Mucosa of rectum (tissue), 2 donors: ENCODE data around the gene CRTC3.
"Not testable (repeated sequence)": the region's sequence is repeated elsewhere in the genome, so short reads cannot be mapped to it uniquely, and the experiment has no call there.

Experiments
- H3K27ac ChIP-seq, 2 donors: one replicate each; pipeline ENCODE4 v1.7.0; 2013; ENCODE audit warnings: inconsistent platforms in 2 of 2, low read depth in 2 of 2, low read length in 2 of 2
- H3K27me3 ChIP-seq, 2 donors: one replicate each; pipeline ENCODE4 v1.7.0; 2013; ENCODE audit warnings: low read length in 2 of 2; ENCODE audit not compliant: control insufficient read depth in 2 of 2, insufficient read depth in 2 of 2
- H3K36me3 ChIP-seq, 2 donors: one replicate each; pipeline ENCODE4 v1.7.0; 2013; ENCODE audit warnings: low read length in 2 of 2; ENCODE audit not compliant: control insufficient read depth in 2 of 2, insufficient read depth in 2 of 2
- H3K4me1 ChIP-seq, 2 donors: one replicate each; pipeline ENCODE4 v1.7.0; 2013; ENCODE audit warnings: low read length in 2 of 2, mild to moderate bottlenecking in 1 of 2; ENCODE audit not compliant: control insufficient read depth in 2 of 2, insufficient read depth in 2 of 2
- H3K4me3 ChIP-seq, 2 donors: one replicate each; pipeline ENCODE4 v1.7.0; 2013; ENCODE audit warnings: low read length in 2 of 2
- H3K9ac ChIP-seq, 2 donors: one replicate each; pipeline ENCODE4 v1.7.0; 2013; ENCODE audit warnings: low read length in 2 of 2, low read depth in 1 of 2, mild to moderate bottlenecking in 1 of 2
- H3K9me3 ChIP-seq, 2 donors: one replicate each; pipeline ENCODE4 v1.7.0; 2013; ENCODE audit warnings: low read length in 2 of 2; ENCODE audit not compliant: control insufficient read depth in 2 of 2
- donor health status: healthy.
- donor health status: Normal muscosa, but diverticular disease.

Gene CRTC3

GRCh38 chr15:90667755-90668345 is 138.1 kb downstream of the CRTC3 start:
- H3K4me1 ChIP-seq, H3K27me3 ChIP-seq, H3K4me3 ChIP-seq, H3K9me3 ChIP-seq, H3K27ac ChIP-seq, H3K9ac ChIP-seq, H3K36me3 ChIP-seq: not testable (repeated sequence)

- H3K36me3 ChIP-seq, H3K27ac ChIP-seq, H3K4me3 ChIP-seq, H3K27me3 ChIP-seq, H3K9me3 ChIP-seq, H3K4me1 ChIP-seq, H3K9ac ChIP-seq: not testable (repeated sequence)
Observed at GRCh38 chr15:90670631-90671030, 140.9 kb downstream of the CRTC3 start.

- no peaks in the 10 kb centered on the region for H3K4me1 ChIP-seq
- H3K9me3 ChIP-seq: no peaks in the 10 kb centered on the region
- no peak overlapping the region for H3K27ac ChIP-seq
- H3K4me3 ChIP-seq: no peak overlapping the region
- H3K27me3 ChIP-seq: no peaks in the 10 kb centered on the region
- no peak overlapping the region for H3K9ac ChIP-seq
- H3K36me3 ChIP-seq: no peaks in the 10 kb centered on the region
Observed at GRCh38 chr15:90671216-90671615, 141.5 kb downstream of the CRTC3 start.

GRCh38 chr15:90673357-90673756 is 143.6 kb downstream of the CRTC3 start:
- not testable (repeated sequence) for H3K27ac ChIP-seq, H3K4me1 ChIP-seq, H3K9me3 ChIP-seq, H3K4me3 ChIP-seq, H3K9ac ChIP-seq, H3K27me3 ChIP-seq, H3K36me3 ChIP-seq

GRCh38 chr15:90674476-90674875 is 144.8 kb downstream of the CRTC3 start:
- H3K9me3 ChIP-seq: no peaks in the 10 kb centered on the region
- H3K4me1 ChIP-seq: no peaks in the 10 kb centered on the region
- H3K4me3 ChIP-seq: no peak overlapping the region
- no peak overlapping the region for H3K27ac ChIP-seq
- H3K9ac ChIP-seq: no peak overlapping the region
- H3K36me3 ChIP-seq: no peaks in the 10 kb centered on the region
- no peaks in the 10 kb centered on the region for H3K27me3 ChIP-seq

GRCh38 chr15:90675464-90675863 is 145.7 kb downstream of the CRTC3 start:
- no peaks in the 10 kb centered on the region for H3K36me3 ChIP-seq
- H3K9ac ChIP-seq: no peak overlapping the region
- H3K4me1 ChIP-seq: no peaks in the 10 kb centered on the region
- no peaks in the 10 kb centered on the region for H3K9me3 ChIP-seq
- no peak overlapping the region for H3K4me3 ChIP-seq
- H3K27ac ChIP-seq: no peak overlapping the region
- H3K27me3 ChIP-seq: no peaks in the 10 kb centered on the region

GRCh38 chr15:90677807-90678790 is 148.4 kb downstream of the CRTC3 start:
- H3K36me3 ChIP-seq: no peaks in the 10 kb centered on the region
- H3K4me1 ChIP-seq: no peaks in the 10 kb centered on the region
- H3K9me3 ChIP-seq: no peaks in the 10 kb centered on the region
- H3K27ac ChIP-seq: no peak overlapping the region
- H3K4me3 ChIP-seq: no peak overlapping the region
- H3K9ac ChIP-seq: no peak overlapping the region
- no peaks in the 10 kb centered on the region for H3K27me3 ChIP-seq

- Histone ChIP-seq H3K9me3 (no peaks in the 10 kb centered on the region), H3K4me1 (no peaks in the 10 kb centered on the region), H3K36me3 (no peaks in the 10 kb centered on the region), H3K4me3 (no peak overlapping the region), H3K27ac (no peak overlapping the region), H3K27me3 (no peaks in the 10 kb centered on the region), H3K9ac (no peak overlapping the region)
Observed at GRCh38 chr15:90679959-90680358, 150.2 kb downstream of the CRTC3 start.

- no peaks in the 10 kb centered on the region for H3K4me1 ChIP-seq
- no peak overlapping the region for H3K4me3 ChIP-seq
- H3K27ac ChIP-seq: no peak overlapping the region
- no peak overlapping the region for H3K9ac ChIP-seq
- H3K27me3 ChIP-seq: no peaks in the 10 kb centered on the region
- no peaks in the 10 kb centered on the region for H3K36me3 ChIP-seq
- H3K9me3 ChIP-seq: no peaks in the 10 kb centered on the region
Observed at GRCh38 chr15:90680371-90680935, 150.7 kb downstream of the CRTC3 start.

GRCh38 chr15:90681056-90681455 is 151.3 kb downstream of the CRTC3 start:
- Histone ChIP-seq H3K9ac (no peak overlapping the region), H3K4me1 (no peaks in the 10 kb centered on the region), H3K27ac (no peak overlapping the region), H3K27me3 (no peaks in the 10 kb centered on the region), H3K4me3 (no peak overlapping the region), H3K9me3 (no peaks in the 10 kb centered on the region), H3K36me3 (no peaks in the 10 kb centered on the region)
